HG03469 (cell line): ENCODE results near the gene MADD.
"Not testable (repeated sequence)": the region's sequence is repeated elsewhere in the genome, so short reads cannot be mapped to it uniquely, and the experiment has no call there.

Experiments used
- ATAC-seq: cut with Tn5 transposase; IDR thresholded peaks from one replicate; pipeline ENCODE4 v1.9.1; 2021; ENCODE audit warnings: mild to moderate bottlenecking, moderate library complexity, moderate number of reproducible peaks; ENCODE audit not compliant: unreplicated experiment

MADD gene

GRCh38 chr11:47272706-47273105 is 2.8 kb downstream of the MADD start:
- ATAC-seq = no peak

- ATAC-seq = no peak
Observed at GRCh38 chr11:47274495-47275235, 4.7 kb downstream of the MADD start.

- no peak for ATAC-seq
Observed at GRCh38 chr11:47276923-47277322, 7.0 kb downstream of the MADD start.

- ATAC-seq = no peak
Observed at GRCh38 chr11:47278058-47278457, 8.1 kb downstream of the MADD start.

GRCh38 chr11:47278769-47279168 is 8.8 kb downstream of the MADD start:
- no peak for ATAC-seq

GRCh38 chr11:47280099-47280498 is 10.2 kb downstream of the MADD start:
- ATAC-seq = no peak

GRCh38 chr11:47280860-47281259 is 10.9 kb downstream of the MADD start:
- no peak for ATAC-seq

- ATAC-seq = no peak
Observed at GRCh38 chr11:47282462-47282861, 12.5 kb downstream of the MADD start.

- ATAC-seq = no peak
Observed at GRCh38 chr11:47284151-47284550, 14.2 kb downstream of the MADD start.

GRCh38 chr11:47285969-47286770 is 16.2 kb downstream of the MADD start:
- no peak for ATAC-seq

- no peak for ATAC-seq
Observed at GRCh38 chr11:47288066-47288465, 18.1 kb downstream of the MADD start.

- ATAC-seq = no peak
Observed at GRCh38 chr11:47289856-47290255, 19.9 kb downstream of the MADD start.

- ATAC-seq = no peak
Observed at GRCh38 chr11:47295385-47295784, 25.5 kb downstream of the MADD start.

GRCh38 chr11:47296045-47296444 is 26.1 kb downstream of the MADD start:
- ATAC-seq = no peak

- ATAC-seq = no peak
Observed at GRCh38 chr11:47299078-47299477, 29.1 kb downstream of the MADD start.

- ATAC-seq = no peak
Observed at GRCh38 chr11:47302853-47303252, 32.9 kb downstream of the MADD start.

- ATAC-seq = no peak
Observed at GRCh38 chr11:47305734-47306483, 36.0 kb downstream of the MADD start.

- ATAC-seq = no peak
Observed at GRCh38 chr11:47306484-47306844, 36.5 kb downstream of the MADD start.

- ATAC-seq = no peak
Observed at GRCh38 chr11:47308050-47308823, 38.3 kb downstream of the MADD start.

- no peak for ATAC-seq
Observed at GRCh38 chr11:47314992-47315391, 45.1 kb downstream of the MADD start.

GRCh38 chr11:47316501-47316900 is 46.6 kb downstream of the MADD start:
- ATAC-seq = not testable (repeated sequence)
